ENCODE data around the gene GPSM1. TPM values are rescaled to one million over a fixed set of nuclear protein-coding genes. Genes with fewer than 3 reads are reported as not detected.

The GPSM1 gene
- polyA plus RNA-seq, 4 donors = 1.1 to 40.9 (median 2.9) TPM

DNA sequence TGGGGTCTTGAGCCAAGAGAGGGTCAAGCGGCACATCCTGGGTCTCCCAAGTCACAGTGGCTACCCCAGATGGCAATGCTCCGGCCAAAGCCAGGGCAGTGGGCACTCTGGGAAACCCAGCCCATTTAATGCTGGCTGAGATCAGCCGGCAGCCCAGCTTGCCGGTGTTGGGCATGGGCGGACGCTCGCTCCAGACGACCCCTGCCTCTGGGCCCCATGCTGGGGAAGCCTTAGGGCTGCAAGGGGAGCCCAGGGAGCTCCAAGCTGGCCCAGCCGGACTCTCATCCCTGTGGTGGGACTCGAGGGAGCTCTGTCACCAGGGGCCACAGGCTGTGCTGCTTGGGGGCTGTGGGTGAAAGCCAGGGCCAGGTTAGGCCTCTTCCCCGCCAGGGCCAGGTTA, 52.1 kb downstream of the GPSM1 start:
- Histone ChIP-seq H3K27ac (ENCODE audit: low read depth in 1 of 3, low read length in 2 of 3) (no peak overlapping the region), H3K27me3 (ENCODE audit: control insufficient read depth in 3 of 3, insufficient read depth in 3 of 3, low read length in 3 of 3) (no peaks in the 10 kb centered on the region), H3K4me3 (ENCODE audit: low read depth in 1 of 3, low read length in 3 of 3) (no peak overlapping the region), H3K4me1 (ENCODE audit: control insufficient read depth in 3 of 3, insufficient read depth in 2 of 3, low read depth in 1 of 3, low read length in 2 of 3) (peaks cover 0 to 17% (median 0%) of the 10 kb centered on the region in 3 donors), H3K36me3 (ENCODE audit: control insufficient read depth in 3 of 3, insufficient read depth in 2 of 3, low read depth in 1 of 3, low read length in 3 of 3) (peaks cover 7 to 99% (median 11%) of the 10 kb centered on the region in 3 donors), H3K9me3 (ENCODE audit: control insufficient read depth in 2 of 2, insufficient read depth in 1 of 2, low read depth in 1 of 2, low read length in 1 of 2) (no peaks in the 10 kb centered on the region)
- WGBS, 3 donors = 89 to 95% (median 89%) methylated on average over 11 of the region's 11 CpGs
- FAIRE-seq = no peak
- no peak for DNase-seq

DNA sequence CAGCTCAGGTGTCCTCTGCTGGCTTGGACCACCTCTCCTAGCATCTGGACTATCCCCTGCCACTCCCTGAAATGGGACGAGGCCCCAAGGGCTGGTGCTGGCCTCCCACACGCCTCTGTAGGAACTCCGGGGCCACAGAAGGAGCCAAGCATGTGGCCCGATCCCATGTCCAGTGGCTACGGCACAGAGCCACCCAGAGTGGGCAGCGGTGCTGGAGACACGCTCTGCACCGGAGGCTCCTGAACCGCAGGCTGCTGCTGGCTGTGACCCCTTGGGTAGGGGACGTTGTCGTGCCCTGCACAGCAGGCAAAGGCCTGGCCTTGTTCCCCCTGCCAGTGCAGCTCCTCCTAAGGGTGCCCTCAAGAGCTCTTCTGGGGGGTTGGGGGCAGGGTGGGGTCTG, 52.6 kb downstream of the GPSM1 start:
- H3K9me3 ChIP-seq (ENCODE audit: control insufficient read depth in 2 of 2, insufficient read depth in 1 of 2, low read depth in 1 of 2, low read length in 1 of 2) = no peaks in the 10 kb centered on the region
- FAIRE-seq (no peak), DNase-seq (no peak)
- no peak overlapping the region for H3K4me3 ChIP-seq (ENCODE audit: low read depth in 1 of 3, low read length in 3 of 3)
- peaks cover 0 to 17% (median 0%) of the 10 kb centered on the region in 3 donors for H3K4me1 ChIP-seq (ENCODE audit: control insufficient read depth in 3 of 3, insufficient read depth in 2 of 3, low read depth in 1 of 3, low read length in 2 of 3)
- H3K27me3 ChIP-seq (ENCODE audit: control insufficient read depth in 3 of 3, insufficient read depth in 3 of 3, low read length in 3 of 3) = no peaks in the 10 kb centered on the region
- H3K36me3 ChIP-seq (ENCODE audit: control insufficient read depth in 3 of 3, insufficient read depth in 2 of 3, low read depth in 1 of 3, low read length in 3 of 3) = peaks cover 7 to 100% (median 11%) of the 10 kb centered on the region in 3 donors
- WGBS, 3 donors = 86 to 89% (median 88%) methylated on average over 11 of the region's 11 CpGs
- H3K27ac ChIP-seq (ENCODE audit: low read depth in 1 of 3, low read length in 2 of 3) = no peak overlapping the region

DNA sequence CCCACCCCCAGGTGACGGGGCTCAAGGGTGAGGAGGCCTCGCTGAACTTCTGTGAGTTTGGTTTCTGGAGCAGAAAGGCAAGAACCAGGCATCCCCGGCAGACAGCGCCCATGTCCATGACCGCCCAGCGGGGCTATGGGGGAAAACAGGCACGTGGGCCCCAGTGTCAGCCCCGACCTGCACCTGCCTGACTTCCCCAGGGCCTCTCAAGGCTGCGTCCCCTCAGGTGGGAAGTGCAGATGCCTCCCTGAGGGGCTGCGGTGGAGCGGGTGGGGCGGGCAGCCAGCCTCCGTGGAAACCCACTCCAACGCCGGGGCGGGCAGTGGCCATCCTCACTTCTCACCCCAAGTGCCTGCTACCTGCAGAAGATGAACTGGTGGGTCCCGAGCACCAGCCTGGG, 53.0 kb downstream of the GPSM1 start:
- DNase-seq (no peak), FAIRE-seq (no peak)
- H3K27ac ChIP-seq (ENCODE audit: low read depth in 1 of 3, low read length in 2 of 3) = no peak overlapping the region
- H3K36me3 ChIP-seq (ENCODE audit: control insufficient read depth in 3 of 3, insufficient read depth in 2 of 3, low read depth in 1 of 3, low read length in 3 of 3) = peaks cover 7 to 100% (median 11%) of the 10 kb centered on the region in 3 donors
- H3K4me3 ChIP-seq (ENCODE audit: low read depth in 1 of 3, low read length in 3 of 3) = no peak overlapping the region
- no peaks in the 10 kb centered on the region for H3K27me3 ChIP-seq (ENCODE audit: control insufficient read depth in 3 of 3, insufficient read depth in 3 of 3, low read length in 3 of 3)
- whole genome bisulfite sequencing, 3 donors = 94 to 96% (median 95%) methylated on average over 17 of the region's 17 CpGs
- peaks cover 0 to 17% (median 0%) of the 10 kb centered on the region in 3 donors for H3K4me1 ChIP-seq (ENCODE audit: control insufficient read depth in 3 of 3, insufficient read depth in 2 of 3, low read depth in 1 of 3, low read length in 2 of 3)
- H3K9me3 ChIP-seq (ENCODE audit: control insufficient read depth in 2 of 2, insufficient read depth in 1 of 2, low read depth in 1 of 2, low read length in 1 of 2) = no peaks in the 10 kb centered on the region

DNA sequence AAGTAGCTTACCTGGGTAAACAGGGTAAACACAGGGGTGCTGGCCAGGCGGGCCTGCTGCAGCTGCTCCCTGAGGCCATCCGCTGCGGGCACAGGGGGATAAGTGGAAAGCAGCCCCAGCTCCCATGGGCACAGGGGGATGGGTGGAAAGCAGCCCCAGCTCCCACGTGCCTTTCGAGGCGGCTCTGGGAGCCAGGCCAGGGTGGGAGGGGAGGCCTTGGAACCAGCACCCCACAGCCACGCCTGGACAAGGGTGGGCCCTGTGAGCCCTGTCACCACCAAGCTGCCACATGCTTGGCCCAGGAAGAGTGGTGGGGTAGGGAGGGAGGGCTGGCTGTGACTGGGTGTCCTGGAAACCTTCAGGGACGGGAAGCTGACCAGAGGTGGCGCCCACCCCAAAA, 54.0 kb downstream of the GPSM1 start:
- Histone ChIP-seq H3K36me3 (ENCODE audit: control insufficient read depth in 3 of 3, insufficient read depth in 2 of 3, low read depth in 1 of 3, low read length in 3 of 3) (peaks cover 7 to 97% (median 13%) of the 10 kb centered on the region in 3 donors), H3K4me1 (ENCODE audit: control insufficient read depth in 3 of 3, insufficient read depth in 2 of 3, low read depth in 1 of 3, low read length in 2 of 3) (peaks cover 0 to 17% (median 0%) of the 10 kb centered on the region in 3 donors), H3K27ac (ENCODE audit: low read depth in 1 of 3, low read length in 2 of 3) (no peak overlapping the region), H3K4me3 (ENCODE audit: low read depth in 1 of 3, low read length in 3 of 3) (no peak overlapping the region), H3K27me3 (ENCODE audit: control insufficient read depth in 3 of 3, insufficient read depth in 3 of 3, low read length in 3 of 3) (no peaks in the 10 kb centered on the region), H3K9me3 (ENCODE audit: control insufficient read depth in 2 of 2, insufficient read depth in 1 of 2, low read depth in 1 of 2, low read length in 1 of 2) (no peaks in the 10 kb centered on the region)
- FAIRE-seq (no peak), DNase-seq (no peak)
- WGBS, 3 donors = 90 to 94% (median 90%) methylated on average over 9 of the region's 9 CpGs

DNA sequence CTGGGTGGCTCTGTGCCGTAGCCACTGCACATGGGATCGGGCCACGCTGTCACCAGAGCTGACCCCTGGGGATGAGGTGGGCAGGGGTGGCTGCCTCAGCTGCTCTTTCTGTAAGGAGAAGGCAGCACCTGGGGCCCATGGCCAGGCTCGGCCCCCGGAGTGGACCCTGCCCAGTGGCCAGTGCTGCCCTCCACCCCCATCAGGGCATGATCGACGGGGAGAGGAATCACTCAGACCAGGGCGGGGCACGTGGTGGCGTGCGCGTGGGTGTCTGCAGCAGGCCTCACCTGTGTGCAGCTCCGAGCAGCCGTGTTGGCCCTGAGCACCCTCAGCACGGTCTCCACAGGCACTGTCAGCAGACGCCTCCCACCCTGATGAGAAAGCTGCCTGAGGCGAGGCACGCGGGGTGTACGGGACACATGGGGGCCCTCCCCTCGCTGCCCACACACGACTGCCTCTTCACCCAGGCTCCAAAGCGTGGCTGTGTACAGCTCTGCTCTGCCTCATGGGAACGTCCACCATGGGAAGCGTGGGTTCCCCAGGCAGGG, 54.7 kb downstream of the GPSM1 start:
- DNase-seq (no peak), FAIRE-seq (no peak)
- H3K4me1 ChIP-seq (ENCODE audit: control insufficient read depth in 3 of 3, insufficient read depth in 2 of 3, low read depth in 1 of 3, low read length in 2 of 3) = peaks cover 0 to 17% (median 0%) of the 10 kb centered on the region in 3 donors
- no peak overlapping the region for H3K4me3 ChIP-seq (ENCODE audit: low read depth in 1 of 3, low read length in 3 of 3)
- WGBS, 3 donors = 93 to 96% (median 93%) methylated on average over 21 to 25 of the region's 25 CpGs
- H3K27me3 ChIP-seq (ENCODE audit: control insufficient read depth in 3 of 3, insufficient read depth in 3 of 3, low read length in 3 of 3) = no peaks in the 10 kb centered on the region
- H3K9me3 ChIP-seq (ENCODE audit: control insufficient read depth in 2 of 2, insufficient read depth in 1 of 2, low read depth in 1 of 2, low read length in 1 of 2) = no peaks in the 10 kb centered on the region
- no peak overlapping the region for H3K27ac ChIP-seq (ENCODE audit: low read depth in 1 of 3, low read length in 2 of 3)
- peaks cover 7 to 96% (median 13%) of the 10 kb centered on the region in 3 donors for H3K36me3 ChIP-seq (ENCODE audit: control insufficient read depth in 3 of 3, insufficient read depth in 2 of 3, low read depth in 1 of 3, low read length in 3 of 3)

DNA sequence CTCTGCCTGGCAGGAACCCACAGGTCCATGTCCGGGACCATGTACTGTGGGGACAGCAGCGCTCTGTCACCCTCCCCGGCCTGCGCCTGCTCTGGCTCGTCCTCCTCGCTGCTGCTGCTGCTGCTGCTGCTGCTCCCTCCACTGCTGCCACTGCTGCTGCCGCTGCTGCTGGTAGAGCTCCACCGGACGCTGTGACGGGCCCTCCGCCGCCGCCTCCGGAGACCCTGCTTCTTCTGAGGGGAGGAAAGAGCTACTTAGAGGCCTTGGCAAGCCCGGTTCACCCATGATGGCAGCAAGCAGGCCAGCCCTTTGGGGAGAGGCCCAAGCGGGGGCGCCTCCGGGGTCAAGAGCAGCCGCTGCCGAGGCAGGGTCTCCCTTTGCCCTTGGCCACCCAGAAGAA, 56.1 kb downstream of the GPSM1 start:
- DNase-seq (no peak), FAIRE-seq (no peak)
- 96 to 98% (median 97%) methylated on average over 20 of the region's 20 CpGs for WGBS, 3 donors
- Histone ChIP-seq H3K9me3 (ENCODE audit: control insufficient read depth in 2 of 2, insufficient read depth in 1 of 2, low read depth in 1 of 2, low read length in 1 of 2) (no peaks in the 10 kb centered on the region), H3K27ac (ENCODE audit: low read depth in 1 of 3, low read length in 2 of 3) (no peak overlapping the region), H3K4me3 (ENCODE audit: low read depth in 1 of 3, low read length in 3 of 3) (no peak overlapping the region), H3K4me1 (ENCODE audit: control insufficient read depth in 3 of 3, insufficient read depth in 2 of 3, low read depth in 1 of 3, low read length in 2 of 3) (peaks cover 0 to 4% (median 0%) of the 10 kb centered on the region in 3 donors), H3K27me3 (ENCODE audit: control insufficient read depth in 3 of 3, insufficient read depth in 3 of 3, low read length in 3 of 3) (no peaks in the 10 kb centered on the region), H3K36me3 (ENCODE audit: control insufficient read depth in 3 of 3, insufficient read depth in 2 of 3, low read depth in 1 of 3, low read length in 3 of 3) (peaks cover 7 to 96% (median 13%) of the 10 kb centered on the region in 3 donors)

DNA sequence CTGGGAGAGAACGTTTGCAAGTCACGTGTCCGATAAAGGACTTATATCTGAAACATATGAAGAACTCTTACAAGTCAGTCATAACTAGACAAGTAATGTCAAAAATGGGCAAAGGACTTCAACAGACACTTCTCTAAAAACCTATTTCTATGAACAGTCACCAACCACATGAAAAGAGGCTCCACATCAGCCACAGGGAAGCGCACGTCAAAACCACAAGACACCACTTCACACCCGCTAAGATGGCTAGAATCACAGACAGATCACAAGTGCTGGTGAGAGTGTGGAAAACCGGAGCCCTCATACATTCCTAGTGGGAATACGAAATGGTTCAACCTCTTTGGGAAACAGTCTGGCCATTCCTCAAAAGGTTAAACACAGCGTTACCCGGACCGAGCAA, 57.7 kb downstream of the GPSM1 start:
- no peak for FAIRE-seq

DNA sequence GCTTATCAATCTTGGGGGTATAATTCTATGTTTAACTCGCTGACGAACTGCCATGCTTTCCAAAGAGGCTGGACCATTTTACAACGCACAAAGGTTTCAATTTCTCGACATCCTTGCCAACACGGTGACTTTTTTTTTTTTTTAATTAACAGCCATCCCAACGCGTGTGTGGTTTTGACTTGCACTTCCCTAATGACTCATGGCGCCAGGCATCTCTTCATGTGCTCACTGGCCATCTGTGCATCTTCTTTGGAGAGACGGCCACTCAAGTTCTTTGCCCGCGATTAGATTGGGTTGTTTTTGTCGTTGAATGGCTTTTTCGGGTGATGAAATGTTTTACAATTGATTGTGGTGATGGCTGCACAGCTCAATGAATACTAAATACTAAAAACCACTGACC, 58.7 kb downstream of the GPSM1 start:
- Histone ChIP-seq H3K4me3 (ENCODE audit: low read depth in 1 of 3, low read length in 3 of 3) (no peak overlapping the region), H3K27ac (ENCODE audit: low read depth in 1 of 3, low read length in 2 of 3) (no peak overlapping the region), H3K9me3 (ENCODE audit: control insufficient read depth in 2 of 2, insufficient read depth in 1 of 2, low read depth in 1 of 2, low read length in 1 of 2) (no peaks in the 10 kb centered on the region), H3K36me3 (ENCODE audit: control insufficient read depth in 3 of 3, insufficient read depth in 2 of 3, low read depth in 1 of 3, low read length in 3 of 3) (peaks cover 7 to 94% (median 9%) of the 10 kb centered on the region in 3 donors), H3K27me3 (ENCODE audit: control insufficient read depth in 3 of 3, insufficient read depth in 3 of 3, low read length in 3 of 3) (no peaks in the 10 kb centered on the region), H3K4me1 (ENCODE audit: control insufficient read depth in 3 of 3, insufficient read depth in 2 of 3, low read depth in 1 of 3, low read length in 2 of 3) (no peaks in the 10 kb centered on the region)
- no peak for DNase-seq
- no peak for FAIRE-seq
- WGBS, 3 donors = 78 to 86% (median 82%) methylated on average over 13 of the region's 13 CpGs

More for the DNA sequence above, 57.7 kb downstream of the GPSM1 start:
- H3K9me3 ChIP-seq (ENCODE audit: control insufficient read depth in 2 of 2, insufficient read depth in 1 of 2, low read depth in 1 of 2, low read length in 1 of 2) = no peaks in the 10 kb centered on the region
- no peaks in the 10 kb centered on the region for H3K4me1 ChIP-seq (ENCODE audit: control insufficient read depth in 3 of 3, insufficient read depth in 2 of 3, low read depth in 1 of 3, low read length in 2 of 3)
- H3K36me3 ChIP-seq (ENCODE audit: control insufficient read depth in 3 of 3, insufficient read depth in 2 of 3, low read depth in 1 of 3, low read length in 3 of 3) = peaks cover 7 to 96% (median 13%) of the 10 kb centered on the region in 3 donors
- DNase-seq = no peak
- H3K27ac ChIP-seq (ENCODE audit: low read depth in 1 of 3, low read length in 2 of 3) = no peak overlapping the region
- no peaks in the 10 kb centered on the region for H3K27me3 ChIP-seq (ENCODE audit: control insufficient read depth in 3 of 3, insufficient read depth in 3 of 3, low read length in 3 of 3)
- no peak overlapping the region for H3K4me3 ChIP-seq (ENCODE audit: low read depth in 1 of 3, low read length in 3 of 3)
- 78 to 86% (median 79%) methylated on average over 11 of the region's 11 CpGs for WGBS, 3 donors

DNA sequence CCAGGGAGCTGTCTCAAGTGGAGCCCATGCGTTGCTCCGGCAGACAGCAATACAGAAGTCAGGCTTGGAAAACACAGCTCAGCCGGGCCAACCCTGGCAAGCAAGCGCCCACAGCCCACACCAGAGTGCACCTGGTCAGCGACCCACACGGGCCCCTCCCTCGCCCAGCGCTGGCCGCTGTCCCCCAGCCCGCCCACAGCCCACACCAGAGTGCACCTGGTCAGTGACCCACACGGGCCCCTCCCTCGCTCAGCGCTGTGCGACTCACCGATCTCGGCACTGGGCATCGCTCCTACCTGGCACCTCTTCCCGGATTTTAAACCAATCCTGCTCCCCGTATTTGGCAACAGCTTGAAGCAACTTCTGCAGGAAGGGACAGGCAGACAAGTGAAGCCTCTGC, 59.9 kb downstream of the GPSM1 start:
- Histone ChIP-seq H3K27ac (ENCODE audit: low read depth in 1 of 3, low read length in 2 of 3) (no peak overlapping the region), H3K36me3 (ENCODE audit: control insufficient read depth in 3 of 3, insufficient read depth in 2 of 3, low read depth in 1 of 3, low read length in 3 of 3) (peaks cover 7 to 90% (median 9%) of the 10 kb centered on the region in 3 donors), H3K27me3 (ENCODE audit: control insufficient read depth in 3 of 3, insufficient read depth in 3 of 3, low read length in 3 of 3) (no peaks in the 10 kb centered on the region), H3K4me1 (ENCODE audit: control insufficient read depth in 3 of 3, insufficient read depth in 2 of 3, low read depth in 1 of 3, low read length in 2 of 3) (no peaks in the 10 kb centered on the region), H3K9me3 (ENCODE audit: control insufficient read depth in 2 of 2, insufficient read depth in 1 of 2, low read depth in 1 of 2, low read length in 1 of 2) (no peaks in the 10 kb centered on the region), H3K4me3 (ENCODE audit: low read depth in 1 of 3, low read length in 3 of 3) (no peak overlapping the region)
- DNase-seq = no peak
- FAIRE-seq = no peak
- WGBS, 3 donors = 96 to 98% (median 97%) methylated on average over 19 of the region's 19 CpGs
